Neutrophil (primary cell): ENCODE measurements around the gene OTULINL.

ENCODE experiments used
- H3K27ac ChIP-seq: fragments of 200-600 bp; sonication (generic); 2 replicates; pipeline ENCODE4 v1.5.1; 2016; ENCODE audit warnings: mild to moderate bottlenecking, moderate library complexity
- H3K27me3 ChIP-seq: fragments of 200-600 bp; sonication (generic); 2 replicates; pipeline ENCODE4 v1.6.0; 2016; ENCODE audit warnings: mild to moderate bottlenecking
- H3K36me3 ChIP-seq: fragments of 200-600 bp; sonication (generic); 2 replicates; pipeline ENCODE4 v1.5.1; 2017
- H3K4me1 ChIP-seq, 2 experiments: fragments of 200-600 bp in 1 of 2; sonication (generic) in 1 of 2; 1 replicate in 1 of 2; 2 replicates in 1 of 2; pipeline versions ENCODE4 v1.5.1 to v1.6.1; 2013 to 2016; ENCODE audit warnings: low read depth in 1 of 2, low read length in 1 of 2, mild to moderate bottlenecking in 1 of 2, moderate library complexity in 1 of 2; ENCODE audit not compliant: control insufficient read depth in 1 of 2, insufficient read depth in 1 of 2
- H3K4me3 ChIP-seq, 2 experiments: fragments of 200-600 bp in 1 of 2; sonication (generic) in 1 of 2; 1 replicate in 1 of 2; 2 replicates in 1 of 2; pipeline ENCODE4 v1.5.1; 2013 to 2016; ENCODE audit warnings: low read depth in 1 of 2, low read length in 1 of 2, mild to moderate bottlenecking in 1 of 2, moderate library complexity in 1 of 2
- H3K9me3 ChIP-seq: fragments of 200-600 bp; sonication (generic); 2 replicates; pipeline ENCODE4 v1.5.1; 2016
- TF ChIP-seq, protein P1 (sequence below): fragments of 200-600 bp; sonication (generic); IDR thresholded peaks from 2 replicates; pipeline ENCODE4 v1.5.1; 2016; ENCODE audit warnings: antibody characterized with exemption

The OTULINL gene

DNA sequence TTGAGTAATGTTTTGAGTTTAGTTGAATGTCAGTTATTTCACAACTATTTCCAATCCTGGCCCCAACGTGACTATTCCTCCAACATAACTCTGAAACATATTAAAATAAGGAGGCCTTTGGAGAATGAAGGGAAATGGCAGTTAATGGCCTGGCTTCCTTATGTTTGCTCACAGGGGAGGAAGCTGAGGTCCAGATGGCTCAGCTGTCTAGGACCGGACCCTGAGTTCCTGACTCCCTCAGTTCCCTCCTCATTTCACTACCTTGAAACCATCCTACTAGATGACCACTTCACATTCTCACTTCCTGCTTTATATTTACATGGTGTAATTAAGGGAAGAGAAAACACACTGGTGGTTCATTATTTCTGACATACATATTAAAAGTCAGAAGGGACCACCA, 6.6 kb downstream of the OTULINL start:
- no peak overlapping the region for H3K4me3 ChIP-seq
- H3K27ac ChIP-seq: peak overlapping the region; percentile 76
- H3K4me1 ChIP-seq: peaks cover 94 to 95% of the 10 kb centered on the region in 2 experiments
- H3K27me3 ChIP-seq: no peaks in the 10 kb centered on the region
- H3K9me3 ChIP-seq: no peaks in the 10 kb centered on the region
- no peaks in the 10 kb centered on the region for H3K36me3 ChIP-seq
- TF ChIP-seq, protein P1, sequence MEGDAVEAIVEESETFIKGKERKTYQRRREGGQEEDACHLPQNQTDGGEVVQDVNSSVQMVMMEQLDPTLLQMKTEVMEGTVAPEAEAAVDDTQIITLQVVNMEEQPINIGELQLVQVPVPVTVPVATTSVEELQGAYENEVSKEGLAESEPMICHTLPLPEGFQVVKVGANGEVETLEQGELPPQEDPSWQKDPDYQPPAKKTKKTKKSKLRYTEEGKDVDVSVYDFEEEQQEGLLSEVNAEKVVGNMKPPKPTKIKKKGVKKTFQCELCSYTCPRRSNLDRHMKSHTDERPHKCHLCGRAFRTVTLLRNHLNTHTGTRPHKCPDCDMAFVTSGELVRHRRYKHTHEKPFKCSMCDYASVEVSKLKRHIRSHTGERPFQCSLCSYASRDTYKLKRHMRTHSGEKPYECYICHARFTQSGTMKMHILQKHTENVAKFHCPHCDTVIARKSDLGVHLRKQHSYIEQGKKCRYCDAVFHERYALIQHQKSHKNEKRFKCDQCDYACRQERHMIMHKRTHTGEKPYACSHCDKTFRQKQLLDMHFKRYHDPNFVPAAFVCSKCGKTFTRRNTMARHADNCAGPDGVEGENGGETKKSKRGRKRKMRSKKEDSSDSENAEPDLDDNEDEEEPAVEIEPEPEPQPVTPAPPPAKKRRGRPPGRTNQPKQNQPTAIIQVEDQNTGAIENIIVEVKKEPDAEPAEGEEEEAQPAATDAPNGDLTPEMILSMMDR: no peak

GRCh38 chr5:14588758-14589543, 7.4 kb downstream of the OTULINL start:
- TF ChIP-seq, protein P1: no peak
- no peaks in the 10 kb centered on the region for H3K36me3 ChIP-seq
- H3K4me1 ChIP-seq: peaks cover 94 to 95% of the 10 kb centered on the region in 2 experiments
- no peak overlapping the region for H3K4me3 ChIP-seq
- no peaks in the 10 kb centered on the region for H3K27me3 ChIP-seq
- peak overlapping the region; percentile 76 for H3K27ac ChIP-seq
- H3K9me3 ChIP-seq: no peaks in the 10 kb centered on the region

DNA sequence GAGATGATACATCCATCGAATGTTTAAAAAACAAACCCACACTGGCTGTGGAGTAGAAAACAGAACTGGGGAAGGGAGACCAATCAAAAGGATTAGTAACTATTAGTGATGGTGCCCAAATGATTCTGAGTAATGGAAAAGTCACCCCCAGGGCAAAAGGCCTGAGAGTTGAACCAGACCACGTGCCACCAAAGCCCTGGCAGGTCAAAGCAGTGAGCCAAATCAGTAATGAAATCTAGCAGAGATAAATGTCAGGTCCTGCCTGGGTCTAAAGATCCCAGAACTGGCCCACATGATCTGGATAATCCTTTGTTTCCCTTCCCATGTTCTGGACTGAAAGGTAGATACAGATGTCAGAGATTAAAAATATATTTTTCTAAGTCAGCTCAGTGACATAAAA, 9.4 kb downstream of the OTULINL start:
- peak overlapping the region; percentile 87 for H3K27ac ChIP-seq
- H3K9me3 ChIP-seq: no peaks in the 10 kb centered on the region
- TF ChIP-seq, protein P1: no peak
- H3K27me3 ChIP-seq: no peaks in the 10 kb centered on the region
- peaks cover 94 to 95% of the 10 kb centered on the region in 2 experiments for H3K4me1 ChIP-seq
- no peak overlapping the region for H3K4me3 ChIP-seq
- no peaks in the 10 kb centered on the region for H3K36me3 ChIP-seq

DNA sequence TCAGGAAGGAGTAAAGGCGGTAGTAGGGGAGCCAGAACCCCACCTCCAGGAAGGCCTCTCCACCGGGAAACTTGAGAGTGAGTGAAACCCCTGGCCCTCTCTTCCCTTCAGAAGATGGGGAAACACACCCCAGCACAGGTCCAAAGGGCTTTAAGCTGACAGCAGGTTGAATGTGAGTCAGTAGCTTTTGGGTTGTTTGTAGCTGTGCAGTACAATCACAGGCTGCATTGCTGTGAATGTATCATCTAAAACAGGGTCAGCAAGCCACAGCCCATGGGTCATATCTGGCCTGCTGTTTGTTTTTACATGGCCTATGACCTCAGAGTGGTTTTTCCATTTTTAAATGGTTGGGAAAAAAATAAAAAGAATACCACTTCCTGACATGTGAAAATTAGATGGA, 10.0 kb downstream of the OTULINL start:
- no peaks in the 10 kb centered on the region for H3K27me3 ChIP-seq
- no peak overlapping the region for H3K4me3 ChIP-seq
- H3K36me3 ChIP-seq: no peaks in the 10 kb centered on the region
- peaks cover 94 to 95% of the 10 kb centered on the region in 2 experiments for H3K4me1 ChIP-seq
- H3K27ac ChIP-seq: peak overlapping the region; percentile 87
- H3K9me3 ChIP-seq: no peaks in the 10 kb centered on the region
- TF ChIP-seq, protein P1: no peak

DNA sequence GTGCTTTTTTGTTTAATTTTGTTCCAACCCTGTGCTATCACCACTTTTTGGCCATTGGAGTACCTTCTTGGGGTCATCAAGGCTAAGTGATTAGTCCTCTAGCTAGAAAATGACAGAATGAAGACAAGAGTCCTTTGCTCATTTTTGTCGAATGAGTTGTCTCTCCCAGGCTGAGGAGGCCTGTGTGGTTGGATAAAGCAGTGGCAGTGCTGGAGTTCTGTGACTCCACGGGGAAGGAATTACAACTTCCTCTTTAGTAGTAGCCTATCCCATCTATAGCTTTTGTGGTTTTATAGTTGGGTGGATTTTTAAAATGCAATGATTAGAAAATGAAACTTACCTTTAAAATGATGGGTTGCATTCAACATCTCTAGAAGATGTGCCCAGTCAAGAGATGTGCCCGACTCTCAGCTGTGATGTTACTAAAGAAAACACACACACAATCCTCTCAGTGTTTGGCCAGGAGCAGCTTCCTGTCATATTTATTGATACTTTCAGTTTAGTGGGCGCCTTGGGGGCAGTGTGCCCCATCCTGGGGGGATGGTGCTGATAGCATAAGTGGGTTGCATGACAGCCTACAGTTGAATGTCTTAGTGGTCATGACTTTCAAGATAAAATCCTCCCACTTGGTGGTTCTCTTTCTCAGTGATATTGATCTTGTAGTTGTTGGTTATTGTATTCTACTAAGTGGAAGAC, 11.9 kb downstream of the OTULINL start:
- Histone ChIP-seq H3K4me1 (peaks cover 94 to 95% of the 10 kb centered on the region in 2 experiments), H3K27me3 (no peaks in the 10 kb centered on the region), H3K36me3 (no peaks in the 10 kb centered on the region), H3K27ac (peak overlapping the region; percentile 87), H3K9me3 (no peaks in the 10 kb centered on the region), H3K4me3 (no peak overlapping the region)
- TF ChIP-seq, protein P1: no peak
